ENCODE results near the gene HPSE2. TPM values are rescaled to one million over a fixed set of nuclear protein-coding genes. Genes with fewer than 3 reads are reported as not detected.

HPSE2 gene
- total and polyA plus RNA-seq, 2 of the 8 experiments (the other 6 are each of a cell fraction or from before 2014, with no cell fraction given) = 0.41 to 0.58 TPM

DNA sequence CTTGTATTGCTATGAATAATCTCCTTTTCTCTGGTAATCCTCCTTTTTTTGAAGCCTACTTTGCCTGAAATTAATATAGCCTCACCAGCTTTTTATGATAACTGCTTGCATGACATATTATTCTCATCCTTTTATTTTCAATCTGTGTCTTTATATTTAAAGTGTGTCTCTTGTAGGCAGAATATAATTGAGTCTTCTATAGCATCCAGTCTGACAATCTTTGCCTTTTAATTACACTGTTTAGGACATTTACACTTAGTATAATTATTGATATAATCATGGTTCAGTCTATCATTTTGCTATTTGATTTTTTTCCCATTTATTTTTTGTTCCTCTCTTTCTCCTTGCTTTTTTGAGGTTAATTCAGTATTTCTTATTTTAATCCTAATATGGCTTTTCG lies 548.0 kb downstream of the HPSE2 start (continued):
- TF ChIP-seq CREB1 (IDR thresholded peaks at IDR 0.05) (no peak), ASH2L (IDR thresholded peaks at IDR 0.05; ENCODE audit: low read length) (no peak), POLR2A (IDR thresholded peaks at IDR 0.05; ENCODE audit: control extremely low read depth in 1 of 2, low read depth in 2 of 2, low read length in 2 of 2) (no peak), KDM4A (IDR thresholded peaks at IDR 0.05; ENCODE audit: low read depth, low read length, severe bottlenecking) (no peak), BCL11A (IDR thresholded peaks at IDR 0.05; ENCODE audit: low read depth in 2 of 2, low read length in 2 of 2) (no peak)

Measured in H1 (cell line).